ENCODE measurements around the gene UGGT1.

DNA sequence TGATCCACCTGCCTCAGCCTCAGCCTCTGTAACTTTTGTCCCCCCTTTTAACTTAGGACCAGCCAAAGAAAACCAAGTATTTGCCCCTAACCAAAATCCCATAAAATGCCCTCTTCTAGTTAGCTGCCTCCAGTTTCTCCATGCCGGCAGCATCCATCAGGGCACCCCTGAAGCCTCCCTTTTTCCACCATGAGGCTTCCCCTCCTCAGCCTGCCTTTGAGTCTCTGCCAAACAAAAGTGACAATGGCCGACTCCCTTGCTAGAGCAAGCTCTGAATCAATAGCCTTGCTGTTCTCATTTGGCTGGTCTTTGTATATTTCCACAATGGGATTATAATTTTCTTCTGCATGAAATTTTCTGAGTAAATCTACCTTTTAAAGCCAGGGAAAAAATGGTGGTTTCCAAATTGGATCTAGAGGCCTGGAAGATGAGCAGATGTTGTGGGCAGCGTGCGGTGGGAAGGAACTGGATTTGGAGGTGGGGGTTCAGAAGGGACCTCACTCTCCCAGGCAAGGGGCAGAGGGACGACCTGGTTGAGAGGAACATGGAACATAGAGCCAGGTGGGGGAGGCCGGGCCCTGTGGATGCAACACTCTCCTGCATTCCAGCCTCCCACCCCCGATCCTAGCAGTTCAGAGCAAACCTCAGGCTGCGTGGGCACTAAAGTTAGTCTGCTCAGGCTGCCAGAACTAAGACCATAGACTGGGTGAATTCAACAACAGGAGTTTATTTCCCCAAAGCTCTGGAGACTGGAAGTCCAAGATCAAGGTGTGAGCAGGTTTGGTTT, 147.1 kb downstream of the UGGT1 start:
- TF ChIP-seq, protein P1, sequence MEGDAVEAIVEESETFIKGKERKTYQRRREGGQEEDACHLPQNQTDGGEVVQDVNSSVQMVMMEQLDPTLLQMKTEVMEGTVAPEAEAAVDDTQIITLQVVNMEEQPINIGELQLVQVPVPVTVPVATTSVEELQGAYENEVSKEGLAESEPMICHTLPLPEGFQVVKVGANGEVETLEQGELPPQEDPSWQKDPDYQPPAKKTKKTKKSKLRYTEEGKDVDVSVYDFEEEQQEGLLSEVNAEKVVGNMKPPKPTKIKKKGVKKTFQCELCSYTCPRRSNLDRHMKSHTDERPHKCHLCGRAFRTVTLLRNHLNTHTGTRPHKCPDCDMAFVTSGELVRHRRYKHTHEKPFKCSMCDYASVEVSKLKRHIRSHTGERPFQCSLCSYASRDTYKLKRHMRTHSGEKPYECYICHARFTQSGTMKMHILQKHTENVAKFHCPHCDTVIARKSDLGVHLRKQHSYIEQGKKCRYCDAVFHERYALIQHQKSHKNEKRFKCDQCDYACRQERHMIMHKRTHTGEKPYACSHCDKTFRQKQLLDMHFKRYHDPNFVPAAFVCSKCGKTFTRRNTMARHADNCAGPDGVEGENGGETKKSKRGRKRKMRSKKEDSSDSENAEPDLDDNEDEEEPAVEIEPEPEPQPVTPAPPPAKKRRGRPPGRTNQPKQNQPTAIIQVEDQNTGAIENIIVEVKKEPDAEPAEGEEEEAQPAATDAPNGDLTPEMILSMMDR (IDR thresholded peaks at IDR 0.05) = no peak
- no peak for TF ChIP-seq POLR2AphosphoS5 (IDR thresholded peaks at IDR 0.05)
